HT1080 (cell line): ENCODE measurements around the gene NAPSA. TPM values are rescaled to one million over a fixed set of nuclear protein-coding genes. Genes with fewer than 3 reads are reported as not detected.
"Not testable (repeated sequence)": the region's sequence is repeated elsewhere in the genome, so short reads cannot be mapped to it uniquely, and the experiment has no call there.

Source experiments
- DNase-seq: peaks from one replicate; pipeline ENCODE4 v3.0.0-alpha.2; 2015; ENCODE audit warnings: low read depth
- polyA plus RNA-seq, 2 experiments: library from polyadenylated mRNA; depleted of rRNA; stranded (reverse); fragments of >200 nt; gene quantifications; 2 replicates each; pipeline ENCODE4 v1.2.3, GENCODE V29; 2015
- total RNA-seq: library from RNA; depleted of rRNA; stranded (reverse); fragments of >200 nt; shearing (Covaris generic); gene quantifications from 2 replicates; pipeline ENCODE4 v1.2.3, GENCODE V29; 2014; rRNA removed

The NAPSA gene
- total RNA-seq = not detected in 2 replicates
- 0.03 TPM in 1 of 2 replicates, not detected in the other for polyA plus RNA-seq (2015; cell fraction: cytosol; rRNA removed)
- 1.2 and 1.6 TPM in 2 replicates for polyA plus RNA-seq (2015; cell fraction: nucleus; rRNA removed)

- DNase-seq = no peak
Observed at GRCh38 chr19:50365434-50366306, at the start of gene NAPSA. Gene NAPSA, minus strand, starts transcription at chr19:50365639. Its CDS starts 18 bp downstream, at chr19:50365621.

GRCh38 chr19:50413531-50413930, 48.1 kb upstream of the NAPSA start:
- no peak for DNase-seq

- DNase-seq = no peak
Observed at GRCh38 chr19:50413096-50413495, 47.7 kb upstream of the NAPSA start.

- DNase-seq = no peak
Observed at GRCh38 chr19:50412419-50412818, 47.0 kb upstream of the NAPSA start.

- no peak for DNase-seq
Observed at GRCh38 chr19:50410109-50410508, 44.7 kb upstream of the NAPSA start.

- DNase-seq = no peak
Observed at GRCh38 chr19:50409347-50409746, 43.9 kb upstream of the NAPSA start.

GRCh38 chr19:50406829-50407228, 41.4 kb upstream of the NAPSA start:
- no peak for DNase-seq

- DNase-seq = no peak
Observed at GRCh38 chr19:50406156-50406820, 40.8 kb upstream of the NAPSA start.

- DNase-seq = no peak
Observed at GRCh38 chr19:50402544-50403301, 37.3 kb upstream of the NAPSA start.

GRCh38 chr19:50401605-50402450, 36.4 kb upstream of the NAPSA start:
- no peak for DNase-seq

GRCh38 chr19:50399368-50399745, 33.9 kb upstream of the NAPSA start:
- DNase-seq = no peak

GRCh38 chr19:50398675-50399367, 33.4 kb upstream of the NAPSA start:
- DNase-seq = no peak

- DNase-seq = no peak
Observed at GRCh38 chr19:50394017-50394416, 28.6 kb upstream of the NAPSA start.

GRCh38 chr19:50393589-50393988, 28.1 kb upstream of the NAPSA start:
- no peak for DNase-seq

GRCh38 chr19:50392759-50393158, 27.3 kb upstream of the NAPSA start:
- DNase-seq = no peak

GRCh38 chr19:50390952-50391351, 25.5 kb upstream of the NAPSA start:
- DNase-seq = not testable (repeated sequence)

GRCh38 chr19:50390295-50390694, 24.9 kb upstream of the NAPSA start:
- not testable (repeated sequence) for DNase-seq

GRCh38 chr19:50387868-50388245, 22.4 kb upstream of the NAPSA start:
- DNase-seq = no peak

GRCh38 chr19:50387176-50387867, 21.9 kb upstream of the NAPSA start:
- no peak for DNase-seq
